ENCODE data around the gene OR52N1.

Gene OR52N1

GRCh38 chr11:5791165-5791564 is at the start of gene OR52N1:
TSS of gene OR52N1 (minus strand) at chr11:5791265. CDS start at chr11:5788816, 2,449 bp downstream.
- H3K4me3 ChIP-seq (ENCODE audit: low read length) = no peak within 1 kb of the TSS
- no peak for DNase-seq (ENCODE audit: low read depth)
- no peak for TF ChIP-seq CTCF (IDR thresholded peaks at IDR 0.05; ENCODE audit: insufficient read depth, low read depth, low read length, missing control alignments)

GRCh38 chr11:5837695-5838094 is 46.6 kb upstream of the OR52N1 start:
- TF ChIP-seq CTCF (IDR thresholded peaks at IDR 0.05; ENCODE audit: insufficient read depth, low read depth, low read length, missing control alignments) = no peak
- DNase-seq (ENCODE audit: low read depth) = no peak

GRCh38 chr11:5833446-5833845 is 42.4 kb upstream of the OR52N1 start:
- H3K4me3 ChIP-seq (ENCODE audit: low read length) = no peak overlapping the region
- TF ChIP-seq CTCF (IDR thresholded peaks at IDR 0.05; ENCODE audit: insufficient read depth, low read depth, low read length, missing control alignments) = no peak
- DNase-seq (ENCODE audit: low read depth) = no peak

More at GRCh38 chr11:5837695-5838094, 46.6 kb upstream of the OR52N1 start:
- H3K4me3 ChIP-seq (ENCODE audit: low read length) = no peak overlapping the region

- TF ChIP-seq CTCF (IDR thresholded peaks at IDR 0.05; ENCODE audit: insufficient read depth, low read depth, low read length, missing control alignments) = no peak
- no peak for DNase-seq (ENCODE audit: low read depth)
- H3K4me3 ChIP-seq (ENCODE audit: low read length) = no peak overlapping the region
Observed at GRCh38 chr11:5831196-5831829, 40.2 kb upstream of the OR52N1 start.

GRCh38 chr11:5818245-5818886 is 27.3 kb upstream of the OR52N1 start:
- TF ChIP-seq CTCF (IDR thresholded peaks at IDR 0.05; ENCODE audit: insufficient read depth, low read depth, low read length, missing control alignments) = no peak
- H3K4me3 ChIP-seq (ENCODE audit: low read length) = no peak overlapping the region
- no peak for DNase-seq (ENCODE audit: low read depth)

- DNase-seq (ENCODE audit: low read depth) = no peak
- H3K4me3 ChIP-seq (ENCODE audit: low read length) = no peak overlapping the region
- TF ChIP-seq CTCF (IDR thresholded peaks at IDR 0.05; ENCODE audit: insufficient read depth, low read depth, low read length, missing control alignments) = no peak
Observed at GRCh38 chr11:5815534-5815933, 24.5 kb upstream of the OR52N1 start.

All from epithelial cell of esophagus (primary cell).